Prostate gland (tissue), 2 donors: ENCODE measurements around the gene ETNPPL. TPM values are rescaled to one million over a fixed set of nuclear protein-coding genes. Genes with fewer than 3 reads are reported as not detected.

Experiments used
- DNase-seq: peaks from one replicate; pipeline ENCODE4 v3.0.0-alpha.2; 2019; ENCODE audit warnings: low spot score
- H3K27ac ChIP-seq, 2 donors: fragments of 200-600 bp; sonication (generic); 2 replicates each; pipeline ENCODE4 v1.5.1; 2017 to 2019
- H3K27me3 ChIP-seq: fragments of 200-600 bp; sonication (generic); replicated peaks from 2 replicates; pipeline ENCODE4 v1.5.1; 2019; ENCODE audit not compliant: insufficient read depth
- H3K36me3 ChIP-seq, 2 donors: fragments of 200-600 bp; sonication (generic); 1 replicate in 1 of 2; 2 replicates in 1 of 2; pipeline versions ENCODE4 v1.5.1 to v1.8.1; 2017 to 2019
- H3K4me1 ChIP-seq: fragments of 200-600 bp; sonication (generic); replicated peaks from 2 replicates; pipeline ENCODE4 v1.5.1; 2019
- H3K4me3 ChIP-seq, 2 donors: fragments of 200-600 bp; sonication (generic); 2 replicates each; pipeline ENCODE4 v1.5.1; 2017 to 2019
- H3K9me3 ChIP-seq: fragments of 200-600 bp; sonication (generic); 2 replicates; pipeline ENCODE4 v1.5.1; 2017
- CTCF ChIP-seq, 4 experiments: fragments of 200-600 bp in 2 of 4; fragments of 450-650 bp in 2 of 4; sonication (generic) in 2 of 4; IDR thresholded peaks; 1 replicate in 3 of 4; 2 replicates in 1 of 4; pipeline ENCODE4 v1.5.1; 2016 to 2019; ENCODE audit warnings: antibody characterized with exemption in 4 of 4, mild to moderate bottlenecking in 2 of 4, moderate library complexity in 2 of 4
- POLR2A ChIP-seq: fragments of 450-650 bp; IDR thresholded peaks from one replicate; pipeline ENCODE4 v1.6.1; 2016; ENCODE audit warnings: antibody characterized with exemption, mild to moderate bottlenecking
- POLR2AphosphoS5 ChIP-seq: sonication (generic); formaldehyde crosslinking; IDR thresholded peaks from one replicate; pipeline ENCODE4 v1.6.1; 2017; ENCODE audit warnings: antibody characterized with exemption
- WGBS: methylation state at CpG from one replicate; pipeline ENCODE4 v1.1.5; 2018; 5-methylcytosine and 5-hydroxymethylcytosine counted together
- intact Hi-C: fragments of 100-400 bp; cut with DNase I; formaldehyde crosslinking; loops from one replicate; pipeline ENCODE4 v1.14.2; 2022
- total RNA-seq, 2 donors: library from RNA; depleted of rRNA; stranded (reverse); fragments of >200 nt; gene quantifications; one replicate each; pipeline ENCODE4 v1.1.0, GENCODE V29; 2016

Gene ETNPPL
- total RNA-seq, 2 donors from 2014 or later, result 1.1 TPM; not detected in 1

- WGBS, result 95% methylated on average over 4 of the region's 4 CpGs
- no peak overlapping the region for H3K27ac ChIP-seq
- no peak for TF ChIP-seq CTCF (IDR thresholded peaks at IDR 0.05)
- no peak for TF ChIP-seq POLR2AphosphoS5
- no peak for TF ChIP-seq POLR2A
- DNase-seq, result no peak
- no peaks in the 10 kb centered on the region for H3K9me3 ChIP-seq
- intact Hi-C loops, result no loop called here
- H3K36me3 ChIP-seq, result no peaks in the 10 kb centered on the region
- H3K4me3 ChIP-seq, result no peak overlapping the region
- H3K4me1 ChIP-seq, result no peaks in the 10 kb centered on the region
- H3K27me3 ChIP-seq, result no peaks in the 10 kb centered on the region
Observed at GRCh38 chr4:108763986-108764385, 1.1 kb upstream of the ETNPPL start.

GRCh38 chr4:108763226-108763593 is 357 bp upstream of the ETNPPL start:
- H3K9me3 ChIP-seq, result no peaks in the 10 kb centered on the region
- DNase-seq, result no peak
- H3K27me3 ChIP-seq, result no peaks in the 10 kb centered on the region
- TF ChIP-seq CTCF (IDR thresholded peaks at IDR 0.05) (no peak), POLR2AphosphoS5 (no peak), POLR2A (no peak)
- no peak overlapping the region for H3K27ac ChIP-seq
- no peaks in the 10 kb centered on the region for H3K4me1 ChIP-seq
- peak overlapping the region; percentile 34 to 43 for H3K4me3 ChIP-seq
- intact Hi-C loops, result no loop called here
- 14% methylated on average over 11 of the region's 11 CpGs for WGBS
- no peaks in the 10 kb centered on the region for H3K36me3 ChIP-seq

DNA sequence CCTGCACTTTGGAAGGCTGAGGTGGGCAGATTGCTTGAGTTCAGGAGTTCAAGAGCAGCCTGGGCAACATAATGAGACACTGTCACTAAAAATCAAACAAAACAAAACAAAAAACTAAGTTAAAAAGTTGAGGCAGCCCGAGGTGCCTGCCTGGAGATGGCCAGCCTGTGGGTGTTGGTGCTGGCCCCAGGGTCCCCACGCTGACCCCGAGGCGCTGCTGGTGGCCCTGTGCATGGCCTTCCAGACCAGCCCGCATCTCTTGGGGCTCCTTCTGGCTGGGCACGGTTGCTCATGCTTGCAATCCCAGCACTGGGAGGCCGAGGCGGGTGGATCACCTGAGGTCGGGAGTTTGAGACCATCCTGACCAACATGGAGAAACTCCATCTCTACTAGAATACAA is 4.4 kb downstream of the ETNPPL start:
- DNase-seq, result no peak
- H3K4me3 ChIP-seq, result no peak overlapping the region
- H3K36me3 ChIP-seq, result no peaks in the 10 kb centered on the region
- H3K4me1 ChIP-seq, result no peaks in the 10 kb centered on the region
- 92% methylated on average over 9 of the region's 9 CpGs for WGBS
- TF ChIP-seq CTCF (IDR thresholded peaks at IDR 0.05) (no peak), POLR2AphosphoS5 (no peak), POLR2A (no peak)
- no peaks in the 10 kb centered on the region for H3K27me3 ChIP-seq
- no peak overlapping the region for H3K27ac ChIP-seq
- no peaks in the 10 kb centered on the region for H3K9me3 ChIP-seq
- intact Hi-C loops, result no loop called here

GRCh38 chr4:108754327-108754726 is 8.5 kb downstream of the ETNPPL start:
- DNase-seq, result no peak
- no peak overlapping the region for H3K27ac ChIP-seq
- no peaks in the 10 kb centered on the region for H3K27me3 ChIP-seq
- H3K36me3 ChIP-seq, result no peaks in the 10 kb centered on the region
- no peaks in the 10 kb centered on the region for H3K4me1 ChIP-seq
- H3K4me3 ChIP-seq, result no peak overlapping the region
- intact Hi-C loops, result no loop called here
- no peaks in the 10 kb centered on the region for H3K9me3 ChIP-seq
- TF ChIP-seq POLR2AphosphoS5, result no peak
- no peak for TF ChIP-seq POLR2A
- no peak for TF ChIP-seq CTCF (IDR thresholded peaks at IDR 0.05)

DNA sequence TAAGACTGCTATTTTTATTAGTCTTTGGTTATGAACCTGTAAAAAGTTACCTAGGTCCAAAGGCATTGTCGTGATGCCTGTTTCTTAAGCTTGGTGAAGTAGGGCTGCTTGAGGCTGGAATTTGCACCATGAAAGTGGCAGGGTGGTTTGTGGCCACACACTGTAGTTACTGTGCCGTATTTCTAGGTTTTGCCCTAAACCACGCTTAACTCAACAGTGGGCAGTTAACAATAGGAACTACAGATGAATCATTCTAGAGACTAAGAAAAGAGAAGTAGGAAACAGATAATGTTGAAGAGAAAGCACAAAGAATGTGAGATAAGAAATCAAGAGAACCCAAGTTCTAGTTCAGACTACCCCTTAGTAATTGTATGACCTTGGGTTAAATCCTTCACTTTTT is 11.5 kb downstream of the ETNPPL start:
- WGBS, result 74% methylated on average over 3 of the region's 3 CpGs
- Histone ChIP-seq H3K4me3 (no peak overlapping the region), H3K9me3 (no peaks in the 10 kb centered on the region), H3K27me3 (no peaks in the 10 kb centered on the region), H3K36me3 (no peaks in the 10 kb centered on the region), H3K4me1 (no peaks in the 10 kb centered on the region), H3K27ac (no peak overlapping the region)
- intact Hi-C loops, result no loop called here
- no peak for DNase-seq
- no peak for TF ChIP-seq POLR2A
- TF ChIP-seq CTCF (IDR thresholded peaks at IDR 0.05), result no peak
- no peak for TF ChIP-seq POLR2AphosphoS5
